GM23248 (cell line): ENCODE results near the gene NAV3. TPM values are rescaled to one million over a fixed set of nuclear protein-coding genes. Genes with fewer than 3 reads are reported as not detected.

ENCODE experiments used
- DNase-seq: peaks from one replicate; pipeline ENCODE4 v3.0.0-alpha.2; 2015
- H2AFZ ChIP-seq: fragments of 200-600 bp; sonication (generic); 2 replicates; pipeline ENCODE4 v1.6.1; 2016; ENCODE audit warnings: antibody characterized with exemption
- H3F3A ChIP-seq: fragments of 200-600 bp; sonication (generic); 2 replicates; pipeline ENCODE4 v1.6.1; 2016; ENCODE audit warnings: mild to moderate bottlenecking, antibody characterized with exemption, mixed run types; ENCODE audit not compliant: insufficient read depth
- H3K27ac ChIP-seq: fragments of 200-600 bp; sonication (generic); 2 replicates; pipeline ENCODE4 v1.5.1; 2016; ENCODE audit warnings: mild to moderate bottlenecking
- H3K27me3 ChIP-seq: fragments of 200-600 bp; sonication (generic); replicated peaks from 2 replicates; pipeline ENCODE4 v1.6.1; 2016; ENCODE audit warnings: mild to moderate bottlenecking; ENCODE audit not compliant: insufficient read depth
- H3K36me3 ChIP-seq: fragments of 200-600 bp; sonication (generic); 2 replicates; pipeline ENCODE4 v1.6.1; 2016; ENCODE audit warnings: low read depth, mild to moderate bottlenecking
- H3K4me1 ChIP-seq: fragments of 200-600 bp; sonication (generic); 2 replicates; pipeline ENCODE4 v1.6.1; 2016; ENCODE audit warnings: mild to moderate bottlenecking; ENCODE audit not compliant: insufficient read depth
- H3K4me2 ChIP-seq: fragments of 200-600 bp; sonication (generic); one replicate; pipeline ENCODE4 v1.6.1; 2016; ENCODE audit warnings: mild to moderate bottlenecking; ENCODE audit not compliant: unreplicated experiment
- H3K4me3 ChIP-seq: fragments of 200-600 bp; sonication (generic); 2 replicates; pipeline ENCODE4 v1.5.1; 2016; ENCODE audit warnings: mild to moderate bottlenecking
- H3K79me2 ChIP-seq: fragments of 200-600 bp; sonication (generic); 2 replicates; pipeline ENCODE4 v1.6.1; 2016; ENCODE audit warnings: mild to moderate bottlenecking; ENCODE audit not compliant: insufficient read depth
- H3K9ac ChIP-seq: fragments of 200-600 bp; sonication (generic); 2 replicates; pipeline ENCODE4 v1.6.1; 2016; ENCODE audit warnings: mild to moderate bottlenecking
- H3K9me2 ChIP-seq: fragments of 200-600 bp; sonication (generic); 2 replicates; pipeline ENCODE4 v1.6.1; 2016; ENCODE audit warnings: mixed run types, mild to moderate bottlenecking, moderate library complexity; ENCODE audit not compliant: insufficient read depth
- H3K9me3 ChIP-seq: fragments of 200-600 bp; sonication (generic); one replicate; pipeline ENCODE4 v1.6.1; 2017; ENCODE audit warnings: low read depth
- H4K20me1 ChIP-seq: fragments of 200-600 bp; sonication (generic); 2 replicates; pipeline ENCODE4 v1.6.0; 2016; ENCODE audit not compliant: insufficient read depth
- EZH2 ChIP-seq: fragments of 200-600 bp; sonication (generic); IDR thresholded peaks from 2 replicates; pipeline ENCODE4 v1.6.1; 2018; ENCODE audit warnings: antibody characterized with exemption, mild to moderate bottlenecking; ENCODE audit not compliant: insufficient read depth, poor library complexity, severe bottlenecking
- EZH2phosphoT487 ChIP-seq: fragments of 200-600 bp; sonication (generic); IDR thresholded peaks from 2 replicates; pipeline ENCODE4 v1.6.1; 2018; ENCODE audit warnings: antibody characterized with exemption, moderate library complexity, mild to moderate bottlenecking, low read depth; ENCODE audit not compliant: insufficient read depth
- WGBS, 2 experiments: methylation state at CpG; one replicate each; pipeline ENCODE4 v1.1.6; 2015 to 2017; ENCODE audit warnings: low lambda C conversion rate in 2 of 2, low coverage in 1 of 2; ENCODE audit errors: missing lambda C conversion rate in 2 of 2; 5-methylcytosine and 5-hydroxymethylcytosine counted together
- in situ Hi-C: fragments of 300-500 bp; cut with MboI; formaldehyde crosslinking; loops from 2 replicates; pipeline ENCODE4 v1.15.0; 2020
- polyA plus RNA-seq: library from polyadenylated mRNA; unstranded; fragments of >200 nt; fragmentation: Nextera tagmentation; extraction: Ambion mirVana; gene quantifications from 2 replicates; pipeline ENCODE4 v1.2.1, GENCODE V29; 2016
- total RNA-seq: library from RNA; depleted of rRNA; stranded (reverse); fragments of >200 nt; shearing (Covaris generic); gene quantifications from 2 replicates; pipeline ENCODE4 v1.2.3, GENCODE V29; 2014

Gene NAV3
- total and polyA plus RNA-seq, 2 experiments from 2014 or later, result 24.2 to 69.9 TPM

DNA sequence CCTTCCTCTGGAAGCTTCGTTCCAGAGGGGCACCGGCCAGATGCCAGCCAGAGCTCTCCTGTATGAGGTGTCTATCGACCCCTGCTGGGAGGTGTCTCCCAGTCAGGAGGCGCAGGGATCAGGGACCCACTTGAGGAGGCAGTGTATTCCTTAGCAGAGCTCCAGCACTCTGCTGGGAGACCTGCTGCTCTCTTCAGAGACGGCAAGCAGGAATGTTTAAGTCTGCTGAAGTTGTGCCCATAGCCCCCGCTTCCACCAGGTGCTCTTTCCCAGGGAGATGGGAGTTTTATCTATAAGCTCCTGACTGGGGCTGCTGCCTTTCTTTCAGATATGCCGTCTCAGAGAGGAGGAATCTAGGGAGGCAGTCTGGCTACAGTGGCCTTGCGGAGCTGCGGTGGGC, 22.2 kb upstream of the NAV3 start:
- TF ChIP-seq EZH2phosphoT487 (no peak), EZH2 (no peak)
- 73 to 75% methylated on average over 9 of the region's 9 CpGs for WGBS, 2 experiments
- Histone ChIP-seq H3K4me3 (no peak overlapping the region), H3K9me2 (no peaks in the 10 kb centered on the region), H3K79me2 (no peaks in the 10 kb centered on the region), H4K20me1 (no peaks in the 10 kb centered on the region), H3K9me3 (no peaks in the 10 kb centered on the region), H3K9ac (no peak overlapping the region), H3K36me3 (no peaks in the 10 kb centered on the region), H2AFZ (no peak overlapping the region), H3K4me2 (no peak overlapping the region), H3K27me3 (no peaks in the 10 kb centered on the region; the same call in 1 of the 2 replicates), H3F3A (no peaks in the 10 kb centered on the region), H3K4me1 (no peaks in the 10 kb centered on the region), H3K27ac (no peak overlapping the region)
- in situ Hi-C loops, result loop anchor here (25.0 kb wide), 1 partner anchor 96 kb away; no protein-coding TSS in a partner anchor
- DNase-seq, result no peak

- 86 to 92% methylated on average over 2 of the region's 2 CpGs for WGBS, 2 experiments
- Histone ChIP-seq H4K20me1 (no peaks in the 10 kb centered on the region), H2AFZ (no peak overlapping the region), H3K4me2 (no peak overlapping the region), H3K4me1 (no peaks in the 10 kb centered on the region), H3F3A (no peaks in the 10 kb centered on the region), H3K79me2 (no peaks in the 10 kb centered on the region), H3K27me3 (peaks cover 16% of the 10 kb centered on the region; the same call in 1 of the 2 replicates), H3K4me3 (no peak overlapping the region), H3K27ac (no peak overlapping the region), H3K36me3 (no peaks in the 10 kb centered on the region), H3K9ac (no peak overlapping the region), H3K9me2 (no peaks in the 10 kb centered on the region), H3K9me3 (no peaks in the 10 kb centered on the region)
- in situ Hi-C loops, result loop anchor here (25.0 kb wide), 1 partner anchor 101 kb away; no protein-coding TSS in a partner anchor
- DNase-seq, result no peak
- no peak for TF ChIP-seq EZH2phosphoT487
- no peak for TF ChIP-seq EZH2
Observed at GRCh38 chr12:77813558-77813957, 17.1 kb upstream of the NAV3 start.

GRCh38 chr12:77814386-77814785, 16.3 kb upstream of the NAV3 start:
- no peaks in the 10 kb centered on the region for H3K9me2 ChIP-seq
- H3K36me3 ChIP-seq, result no peaks in the 10 kb centered on the region
- TF ChIP-seq EZH2, result no peak
- no peak for TF ChIP-seq EZH2phosphoT487
- H3K4me1 ChIP-seq, result no peaks in the 10 kb centered on the region
- no peak overlapping the region for H3K4me3 ChIP-seq
- H3K79me2 ChIP-seq, result no peaks in the 10 kb centered on the region
- in situ Hi-C loops, result loop anchor here (25.0 kb wide), 1 partner anchor 102 kb away; no protein-coding TSS in a partner anchor
- no peak overlapping the region for H2AFZ ChIP-seq
- DNase-seq, result no peak
- no peak overlapping the region for H3K9ac ChIP-seq
- no peak overlapping the region for H3K4me2 ChIP-seq
- H3K27ac ChIP-seq, result no peak overlapping the region
- H3K9me3 ChIP-seq, result no peaks in the 10 kb centered on the region
- H4K20me1 ChIP-seq, result no peaks in the 10 kb centered on the region
- no peaks in the 10 kb centered on the region for H3F3A ChIP-seq
- 94 to 100% methylated on average over 1 of the region's 1 CpG for WGBS, 2 experiments
- peaks cover 20% of the 10 kb centered on the region; the same call in 1 of the 2 replicates for H3K27me3 ChIP-seq

DNA sequence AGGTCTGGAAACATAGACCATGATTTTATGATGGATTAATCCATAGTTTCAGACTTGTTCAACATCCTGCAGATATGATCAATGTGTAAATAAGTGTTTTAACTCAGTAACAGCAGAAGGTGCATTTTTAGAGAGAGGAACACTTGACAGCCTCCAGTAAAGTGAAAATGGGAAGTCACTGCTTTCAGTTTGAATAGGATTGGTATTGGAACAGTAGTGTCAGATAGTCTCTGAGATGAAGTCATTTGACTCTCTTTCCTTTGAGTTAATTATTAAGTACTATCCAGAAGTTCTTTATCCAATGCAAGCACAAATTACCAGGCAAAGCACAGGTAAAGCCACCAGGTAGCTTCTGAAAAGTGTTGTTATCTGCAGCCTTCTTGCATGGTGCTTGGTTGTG, 14.5 kb upstream of the NAV3 start:
- TF ChIP-seq EZH2 (no peak), EZH2phosphoT487 (no peak)
- Histone ChIP-seq H3K4me1 (no peaks in the 10 kb centered on the region), H3K27me3 (peaks cover 20% of the 10 kb centered on the region; the same call in 1 of the 2 replicates), H2AFZ (no peak overlapping the region), H4K20me1 (no peaks in the 10 kb centered on the region), H3K9me2 (no peaks in the 10 kb centered on the region), H3K9ac (no peak overlapping the region), H3K36me3 (no peaks in the 10 kb centered on the region), H3K79me2 (no peaks in the 10 kb centered on the region), H3F3A (no peaks in the 10 kb centered on the region), H3K4me3 (no peak overlapping the region), H3K4me2 (no peak overlapping the region), H3K9me3 (no peaks in the 10 kb centered on the region), H3K27ac (no peak overlapping the region)
- in situ Hi-C loops, result loop anchor here (25.0 kb wide), 1 partner anchor 104 kb away; no protein-coding TSS in a partner anchor
- no peak for DNase-seq

GRCh38 chr12:77817276-77817675, 13.4 kb upstream of the NAV3 start:
- Histone ChIP-seq H3K27me3 (peaks cover 29% of the 10 kb centered on the region; the same call in 1 of the 2 replicates), H3K9me3 (no peaks in the 10 kb centered on the region), H3K9me2 (no peaks in the 10 kb centered on the region), H3F3A (no peaks in the 10 kb centered on the region), H3K36me3 (no peaks in the 10 kb centered on the region), H3K9ac (no peak overlapping the region), H3K4me2 (no peak overlapping the region), H4K20me1 (no peaks in the 10 kb centered on the region), H3K4me1 (no peaks in the 10 kb centered on the region), H3K27ac (no peak overlapping the region), H3K79me2 (no peaks in the 10 kb centered on the region), H2AFZ (no peak overlapping the region), H3K4me3 (no peak overlapping the region)
- in situ Hi-C loops, result loop anchor here (25.0 kb wide), 1 partner anchor 105 kb away; no protein-coding TSS in a partner anchor
- no peak for TF ChIP-seq EZH2
- no peak for TF ChIP-seq EZH2phosphoT487
- 14 to 18% methylated on average over 2 of the region's 2 CpGs for WGBS, 2 experiments
- no peak for DNase-seq
